ENCODE measurements around the gene RELL2. TPM values are rescaled to one million over a fixed set of nuclear protein-coding genes. Genes with fewer than 3 reads are reported as not detected.

RELL2 gene
- total RNA-seq, 1 experiment from 2014 or later = 5.8 TPM

- Histone ChIP-seq H3K36me3 (peaks cover 33% of the 10 kb centered on the region), H3K4me3 (peak within 1 kb of the TSS; percentile 49), H3K4me1 (replicated peaks) (peaks cover 27% of the 10 kb centered on the region), H3K27me3 (replicated peaks) (no peaks in the 10 kb centered on the region), H3K27ac (peak within 1 kb of the TSS; percentile 79), H3K9me3 (replicated peaks) (no peaks in the 10 kb centered on the region)
- peak; percentile 78 to 93 for DNase-seq (ENCODE audit: low read depth in 1 of 2, low spot score in 2 of 2)
Measured at GRCh38 chr5:141681695-141682641, 45.2 kb downstream of the RELL2 start, which contains the start of gene ARAP3. TSS of gene ARAP3 (minus strand) at chr5:141682230. CDS start at chr5:141680486, 1,744 bp downstream.

- Histone ChIP-seq H3K4me1 (replicated peaks) (peaks cover 27% of the 10 kb centered on the region), H3K9me3 (replicated peaks) (no peaks in the 10 kb centered on the region), H3K27me3 (replicated peaks) (0 out of 2 replicates have a peak, but pooled peaks cover 2% of the 10 kb centered on the region), H3K36me3 (peaks cover 21% of the 10 kb centered on the region), H3K27ac (no peak overlapping the region), H3K4me3 (no peak overlapping the region)
- DNase-seq (ENCODE audit: low read depth in 1 of 2, low spot score in 2 of 2) = no peak
Measured at GRCh38 chr5:141683596-141684141, 46.9 kb downstream of the RELL2 start.

- Histone ChIP-seq H3K4me3 (no peak overlapping the region), H3K36me3 (peaks cover 2% of the 10 kb centered on the region), H3K4me1 (replicated peaks) (peaks cover 22% of the 10 kb centered on the region), H3K27ac (no peak overlapping the region), H3K27me3 (replicated peaks) (peaks cover 10% of the 10 kb centered on the region; the same call in 1 of the 2 replicates), H3K9me3 (replicated peaks) (no peaks in the 10 kb centered on the region)
- DNase-seq (ENCODE audit: low read depth in 1 of 2, low spot score in 2 of 2) = no peak
Measured at GRCh38 chr5:141685591-141685990, 48.8 kb downstream of the RELL2 start.

- H3K27me3 ChIP-seq (replicated peaks) = peaks cover 10% of the 10 kb centered on the region; the same call in 1 of the 2 replicates
- H3K9me3 ChIP-seq (replicated peaks) = no peaks in the 10 kb centered on the region
- no peak for DNase-seq (ENCODE audit: low read depth in 1 of 2, low spot score in 2 of 2)
- H3K4me3 ChIP-seq = no peak overlapping the region
- peaks cover 12% of the 10 kb centered on the region for H3K4me1 ChIP-seq (replicated peaks)
- no peaks in the 10 kb centered on the region for H3K36me3 ChIP-seq
- H3K27ac ChIP-seq = no peak overlapping the region
Measured at GRCh38 chr5:141686648-141687416, 50.0 kb downstream of the RELL2 start.

Other genes with a start within 250 kb of the RELL2 start
- 0.09 and 0.18 TPM in 2 replicates for gene PCDHGB4, start 249.3 kb upstream of the RELL2 start, total RNA-seq (2014; rRNA removed; shearing (Covaris generic))
- gene PCDHGA8, start 244.4 kb upstream of the RELL2 start, total RNA-seq (2014; rRNA removed; shearing (Covaris generic)) = 0.32 and 1.1 TPM in 2 replicates
- gene PCDHGB5, start 239.1 kb upstream of the RELL2 start, total RNA-seq (2014; rRNA removed; shearing (Covaris generic)) = 1.1 and 3.6 TPM in 2 replicates
- 0.55 TPM in 1 of 2 replicates, not detected in the other for gene PCDHGA9, start 234.2 kb upstream of the RELL2 start, total RNA-seq (2014; rRNA removed; shearing (Covaris generic))
- gene PCDHGB6, start 229.0 kb upstream of the RELL2 start, total RNA-seq (2014; rRNA removed; shearing (Covaris generic)) = 1.2 and 1.3 TPM in 2 replicates
- 1.2 and 2.9 TPM in 2 replicates for gene PCDHGA10, start 224.0 kb upstream of the RELL2 start, total RNA-seq (2014; rRNA removed; shearing (Covaris generic))
- gene PCDHGB7, start 219.3 kb upstream of the RELL2 start, total RNA-seq (2014; rRNA removed; shearing (Covaris generic)) = 1.8 and 2.6 TPM in 2 replicates
- 0.22 and 0.32 TPM in 2 replicates for gene PCDHGA11, start 215.9 kb upstream of the RELL2 start, total RNA-seq (2014; rRNA removed; shearing (Covaris generic))
- gene PCDHGA12, start 206.5 kb upstream of the RELL2 start, total RNA-seq (2014; rRNA removed; shearing (Covaris generic)) = 0.34 TPM in 1 of 2 replicates, not detected in the other
- 45.5 and 57.8 TPM in 2 replicates for gene PCDHGC3, start 161.0 kb upstream of the RELL2 start, total RNA-seq (2014; rRNA removed; shearing (Covaris generic))
- gene PCDHGC4, start 152.0 kb upstream of the RELL2 start, total RNA-seq (2014; rRNA removed; shearing (Covaris generic)) = 0.22 and 0.39 TPM in 2 replicates
- gene PCDHGC5, start 147.9 kb upstream of the RELL2 start, total RNA-seq (2014; rRNA removed; shearing (Covaris generic)) = 0.21 TPM in 1 of 2 replicates, not detected in the other
- 44.5 and 48.7 TPM in 2 replicates for gene DIAPH1, start 18.0 kb upstream of the RELL2 start, total RNA-seq (2014; rRNA removed; shearing (Covaris generic))
- gene HDAC3, start 148 bp upstream of the RELL2 start, total RNA-seq (2014; rRNA removed; shearing (Covaris generic)) = 85.9 and 93.9 TPM in 2 replicates
- 33.2 and 35.8 TPM in 2 replicates for gene FCHSD1, start 14.4 kb downstream of the RELL2 start, total RNA-seq (2014; rRNA removed; shearing (Covaris generic))
- 7.6 and 8.1 TPM in 2 replicates for gene ARAP3, start 45.2 kb downstream of the RELL2 start, total RNA-seq (2014; rRNA removed; shearing (Covaris generic))
- gene PCDH1, start 241.4 kb downstream of the RELL2 start, total RNA-seq (2014; rRNA removed; shearing (Covaris generic)) = 0.53 TPM in 1 of 2 replicates, not detected in the other

Data from SJSA1 (cell line).